Effector CD8-positive, alpha-beta T cell (primary cell): ENCODE data around the gene ILKAP.

Source experiments
- DNase-seq: peaks from one replicate; lab custom pipeline; 2025; lab: John Stamatoyannopoulos, UW

The ILKAP gene

GRCh38 chr2:238237431-238238135 lies 34.1 kb upstream of the ILKAP start:
- no peak for DNase-seq

GRCh38 chr2:238236571-238236970 lies 33.1 kb upstream of the ILKAP start:
- no peak for DNase-seq

GRCh38 chr2:238235856-238236255 lies 32.4 kb upstream of the ILKAP start:
- DNase-seq: no peak

- DNase-seq: no peak
Observed at GRCh38 chr2:238235331-238235732, 31.8 kb upstream of the ILKAP start.

GRCh38 chr2:238233625-238234024 lies 30.1 kb upstream of the ILKAP start:
- no peak for DNase-seq

GRCh38 chr2:238231809-238232208 lies 28.3 kb upstream of the ILKAP start:
- DNase-seq: no peak

GRCh38 chr2:238231251-238231793 lies 27.8 kb upstream of the ILKAP start:
- DNase-seq: peak; percentile 71

- no peak for DNase-seq
Observed at GRCh38 chr2:238230699-238231098, 27.2 kb upstream of the ILKAP start.

GRCh38 chr2:238228700-238229099 lies 25.2 kb upstream of the ILKAP start:
- DNase-seq: no peak

- DNase-seq: no peak
Observed at GRCh38 chr2:238227587-238228032, 24.1 kb upstream of the ILKAP start.

- DNase-seq: no peak
Observed at GRCh38 chr2:238226698-238227586, 23.4 kb upstream of the ILKAP start.

GRCh38 chr2:238225911-238226697 lies 22.6 kb upstream of the ILKAP start:
- DNase-seq: no peak

GRCh38 chr2:238225121-238225520 lies 21.6 kb upstream of the ILKAP start:
- DNase-seq: no peak

GRCh38 chr2:238224356-238225035 lies 21.0 kb upstream of the ILKAP start:
- DNase-seq: no peak

- DNase-seq: no peak
Observed at GRCh38 chr2:238220892-238221521, 17.5 kb upstream of the ILKAP start.

GRCh38 chr2:238220274-238220891 lies 16.9 kb upstream of the ILKAP start:
- no peak for DNase-seq

GRCh38 chr2:238216651-238217184 lies 13.2 kb upstream of the ILKAP start:
- no peak for DNase-seq

- no peak for DNase-seq
Observed at GRCh38 chr2:238207006-238207405, 3.5 kb upstream of the ILKAP start.

GRCh38 chr2:238203973-238204683 lies 633 bp upstream of the ILKAP start:
- no peak for DNase-seq
